Gastroesophageal sphincter (tissue), 4 donors: ENCODE data around the gene CHTOP. TPM values are rescaled to one million over a fixed set of nuclear protein-coding genes. Genes with fewer than 3 reads are reported as not detected.

ENCODE experiments used
- ATAC-seq: fragments of 150-250 bp; one replicate; pipeline ENCODE4 v1.9.1; 2016; ENCODE audit warnings: mild to moderate bottlenecking, moderate library complexity
- H3K27ac ChIP-seq, 4 donors: fragments of 200-600 bp; sonication (generic) in 3 of 4; 1 replicate in 3 of 4; 2 replicates in 1 of 4; pipeline ENCODE4 v1.5.1; 2016 to 2019
- H3K27me3 ChIP-seq: fragments of 200-600 bp; sonication (generic); one replicate; pipeline ENCODE4 v1.5.1; 2019
- H3K36me3 ChIP-seq, 2 donors: fragments of 200-600 bp; sonication (generic); one replicate each; pipeline ENCODE4 v1.5.1; 2019; ENCODE audit warnings: control low read depth in 1 of 2
- H3K4me1 ChIP-seq, 3 donors: fragments of 200-600 bp; sonication (generic); 1 replicate in 2 of 3; 2 replicates in 1 of 3; pipeline ENCODE4 v1.5.1; 2016 to 2019; ENCODE audit warnings: control low read depth in 2 of 3
- H3K4me3 ChIP-seq, 2 donors: fragments of 200-600 bp; sonication (generic); one replicate each; pipeline ENCODE4 v1.5.1; 2019; ENCODE audit warnings: mild to moderate bottlenecking in 1 of 2, moderate library complexity in 1 of 2
- H3K9me3 ChIP-seq, 3 donors: fragments of 200-600 bp; sonication (generic); one replicate each; pipeline ENCODE4 v1.5.1; 2017 to 2019; ENCODE audit warnings: control low read depth in 2 of 3
- CTCF ChIP-seq, 4 experiments: fragments of 200-600 bp in 2 of 4; fragments of 450-650 bp in 2 of 4; sonication (generic) in 1 of 4; IDR thresholded peaks; one replicate each; pipeline ENCODE4 v1.5.1; 2017 to 2019; ENCODE audit warnings: antibody characterized with exemption in 4 of 4, mild to moderate bottlenecking in 2 of 4, moderate library complexity in 2 of 4
- EP300 ChIP-seq: sonication (generic); formaldehyde crosslinking; IDR thresholded peaks from one replicate; pipeline ENCODE4 v1.6.1; 2017; ENCODE audit warnings: antibody characterized with exemption, mild to moderate bottlenecking
- POLR2A ChIP-seq, 2 donors: fragments of 450-650 bp; IDR thresholded peaks; one replicate each; pipeline ENCODE4 v1.6.1; 2017; ENCODE audit warnings: antibody characterized with exemption in 2 of 2, mild to moderate bottlenecking in 2 of 2, moderate library complexity in 1 of 2
- POLR2AphosphoS5 ChIP-seq: sonication (generic); formaldehyde crosslinking; IDR thresholded peaks from one replicate; pipeline ENCODE4 v1.6.1; 2017; ENCODE audit warnings: antibody characterized with exemption
- WGBS, 2 donors: methylation state at CpG; one replicate each; pipeline ENCODE4 v1.1.5; 2018; ENCODE audit warnings: low coverage in 1 of 2; 5-methylcytosine and 5-hydroxymethylcytosine counted together
- total RNA-seq, 4 donors: library from RNA; depleted of rRNA; stranded (reverse); fragments of >200 nt; gene quantifications; one replicate each; pipeline ENCODE4 v1.1.0, GENCODE V29; 2016

The CHTOP gene
- total RNA-seq, 4 donors from 2014 or later, result 33.7 to 57.0 (median 42.2) TPM

- WGBS, 2 donors, result 88 to 91% methylated on average over 4 to 6 of the region's 6 CpGs
These were observed 31.1 kb upstream of the CHTOP start for GRCh38 chr1:153602749-153603148.

GRCh38 chr1:153606194-153606593 is 27.7 kb upstream of the CHTOP start:
- Histone ChIP-seq H3K4me1 (peaks cover 0 to 42% (median 20%) of the 10 kb centered on the region in 3 donors), H3K36me3 (peaks cover 0 to 32% of the 10 kb centered on the region in 2 donors), H3K9me3 (no peaks in the 10 kb centered on the region), H3K27ac (no peak overlapping the region), H3K27me3 (no peaks in the 10 kb centered on the region), H3K4me3 (no peak overlapping the region)
- ATAC-seq, result no peak
- 74 to 96% methylated on average over 5 of the region's 11 CpGs for WGBS, 2 donors
- no peak for TF ChIP-seq POLR2A (IDR thresholded peaks at IDR 0.05)
- no peak for TF ChIP-seq CTCF (IDR thresholded peaks at IDR 0.05)
- no peak for TF ChIP-seq POLR2AphosphoS5
- no peak for TF ChIP-seq EP300

More at GRCh38 chr1:153602749-153603148, 31.1 kb upstream of the CHTOP start:
- Histone ChIP-seq H3K27ac (no peak overlapping the region), H3K36me3 (peaks cover 0 to 28% of the 10 kb centered on the region in 2 donors), H3K4me3 (no peak overlapping the region), H3K9me3 (no peaks in the 10 kb centered on the region), H3K27me3 (no peaks in the 10 kb centered on the region), H3K4me1 (peaks cover 0 to 7% (median 0%) of the 10 kb centered on the region in 3 donors)
- ATAC-seq, result no peak
- no peak for TF ChIP-seq EP300
- TF ChIP-seq POLR2AphosphoS5, result no peak
- no peak for TF ChIP-seq POLR2A (IDR thresholded peaks at IDR 0.05)
- TF ChIP-seq CTCF (IDR thresholded peaks at IDR 0.05), result no peak

- peak overlapping the region in 3 of 4 donors; percentile 86 to 90 (median 86) for H3K27ac ChIP-seq
- peaks cover 0 to 50% (median 24%) of the 10 kb centered on the region in 3 donors for H3K4me1 ChIP-seq
- no peaks in the 10 kb centered on the region for H3K9me3 ChIP-seq
- TF ChIP-seq POLR2AphosphoS5 (no peak), EP300 (no peak), CTCF (IDR thresholded peaks at IDR 0.05) (no peak), POLR2A (IDR thresholded peaks at IDR 0.05) (no peak)
- H3K27me3 ChIP-seq, result no peaks in the 10 kb centered on the region
- WGBS, 2 donors, result 83 to 88% methylated on average over 1 to 7 of the region's 8 CpGs
- H3K36me3 ChIP-seq, result peaks cover 0 to 32% of the 10 kb centered on the region in 2 donors
- peak overlapping the region in 1 of 2 donors; percentile 49 for H3K4me3 ChIP-seq
- ATAC-seq, result no peak
These were observed 26.5 kb upstream of the CHTOP start for GRCh38 chr1:153607381-153607780.

- no peak for ATAC-seq
- H3K4me3 ChIP-seq, result peak overlapping the region; percentile 5 to 49
- peak overlapping the region in 3 of 4 donors; percentile 86 to 90 (median 86) for H3K27ac ChIP-seq
These were observed 25.7 kb upstream of the CHTOP start for GRCh38 chr1:153608089-153608682.

More at GRCh38 chr1:153608089-153608682, 25.7 kb upstream of the CHTOP start:
- TF ChIP-seq EP300 (no peak), POLR2AphosphoS5 (no peak), POLR2A (IDR thresholded peaks at IDR 0.05) (no peak), CTCF (IDR thresholded peaks at IDR 0.05) (no peak)
- peaks cover 0 to 32% of the 10 kb centered on the region in 2 donors for H3K36me3 ChIP-seq
- H3K4me1 ChIP-seq, result peaks cover 0 to 54% (median 26%) of the 10 kb centered on the region in 3 donors
- no peaks in the 10 kb centered on the region for H3K9me3 ChIP-seq
- no peaks in the 10 kb centered on the region for H3K27me3 ChIP-seq
- 60% methylated on average over 1 of the region's 7 CpGs; no CpG with 5 or more reads in 1 of the 2 donors for WGBS, 2 donors
